HepG2 (cell line): ENCODE results near the gene CD19. TPM values are rescaled to one million over a fixed set of nuclear protein-coding genes. Genes with fewer than 3 reads are reported as not detected.

Source experiments
- ATAC-seq: fragments of 200-7000 bp; cut with Tn5 transposase; 3 replicates; pipeline ENCODE4 v1.9.1; 2020; ENCODE audit warnings: mild to moderate bottlenecking, moderate library complexity
- BruUV-seq: library from RNA; stranded (reverse); fragments of 400-500 nt; replicated peaks from 2 replicates; lab custom pipeline; 2021; lab: Mats Ljungman, UMichigan
- CTCF ChIA-PET: fragments of 300-600 bp; formaldehyde crosslinking; extraction: SDS; loops from one replicate; lab custom pipeline; 2021; ENCODE audit warnings: low total read pairs, inconsistent platforms, low intra/inter-chr PET ratio; lab: Yijun Ruan, JAX
- POLR2A ChIA-PET: fragments of 350-600 bp; sonication (Branson Sonifier 250); formaldehyde crosslinking; loops from one replicate; lab custom pipeline; 2020; ENCODE audit warnings: antibody characterized with exemption, inconsistent platforms; lab: Yijun Ruan, JAX
- DNase-seq: peaks from one replicate; pipeline ENCODE4 v3.0.0-alpha.2; 2015; ENCODE audit warnings: low spot score
- FAIRE-seq: peaks from 3 replicates; lab custom pipeline; 2011; peaks lifted over from hg19 to GRCh38; lab: Jason Lieb, UNC
- H2AFZ ChIP-seq: one replicate; pipeline ENCODE4 v1.6.1; 2011; ENCODE audit warnings: low read length, inconsistent platforms
- H3K27ac ChIP-seq: fragments of 300-600 bp; 3 replicates; pipeline ENCODE4 v1.8.0; 2011; ENCODE audit warnings: mixed run types, mild to moderate bottlenecking, mixed read lengths, low read length, inconsistent platforms; ENCODE audit not compliant: insufficient read depth; ENCODE audit errors: extremely low read length
- H3K27me3 ChIP-seq, 2 experiments: fragments of 200-600 bp in 1 of 2; 2 replicates in 1 of 2; 3 replicates in 1 of 2; pipeline versions ENCODE4 v1.6.0 to v1.8.0; 2011; ENCODE audit warnings: low read length in 2 of 2, mild to moderate bottlenecking in 2 of 2, moderate library complexity in 2 of 2, inconsistent platforms in 1 of 2; ENCODE audit not compliant: insufficient read depth in 2 of 2, control insufficient read depth in 1 of 2
- H3K36me3 ChIP-seq, 2 experiments: fragments of 200-600 bp in 1 of 2; replicated peaks in 1 of 2; 2 replicates in 1 of 2; 3 replicates in 1 of 2; pipeline versions ENCODE4 v1.5.1 to v1.8.0; 2011; ENCODE audit warnings: low read length in 2 of 2, inconsistent platforms in 1 of 2; ENCODE audit not compliant: insufficient read depth in 2 of 2, control insufficient read depth in 1 of 2
- H3K4me1 ChIP-seq: 2 replicates; pipeline ENCODE4 v1.5.1; 2012; ENCODE audit warnings: low read length, inconsistent platforms; ENCODE audit not compliant: insufficient read depth
- H3K4me2 ChIP-seq: 2 replicates; pipeline ENCODE4 v1.6.0; 2011; ENCODE audit warnings: low read depth, low read length, inconsistent platforms
- H3K4me3 ChIP-seq, 3 experiments: fragments of 200-600 bp in 1 of 3; sonication (generic), shearing (Covaris generic) in 1 of 3; replicated peaks in 1 of 3; 2 replicates each; pipeline ENCODE4 v1.5.1; 2011 to 2016; ENCODE audit warnings: low read length in 3 of 3, inconsistent platforms in 2 of 3, low read depth in 2 of 3, mild to moderate bottlenecking in 2 of 3, control low read depth in 1 of 3, mixed read lengths in 1 of 3; ENCODE audit not compliant: insufficient read depth in 1 of 3
- H3K79me2 ChIP-seq: one replicate; pipeline ENCODE4 v1.6.1; 2011; ENCODE audit warnings: low read length, inconsistent platforms; ENCODE audit not compliant: insufficient read depth
- H3K9ac ChIP-seq: 2 replicates; pipeline ENCODE4 v1.6.0; 2011; ENCODE audit warnings: mild to moderate bottlenecking, low read depth, low read length, inconsistent platforms; ENCODE audit not compliant: insufficient read depth
- H3K9me3 ChIP-seq: 2 replicates; pipeline ENCODE4 v1.5.1; 2012; ENCODE audit warnings: mild to moderate bottlenecking, low read length
- H4K20me1 ChIP-seq: 2 replicates; pipeline ENCODE4 v1.6.0; 2011; ENCODE audit warnings: inconsistent platforms, mild to moderate bottlenecking, low read length, moderate library complexity; ENCODE audit not compliant: insufficient read depth
- DNMT1 ChIP-seq: sonication (generic); formaldehyde crosslinking; IDR thresholded peaks from 2 replicates; pipeline ENCODE4 v1.5.1; 2020; ENCODE audit warnings: mild to moderate bottlenecking, missing genetic modification reagents
- SNAPC2 ChIP-seq: sonication (generic); formaldehyde crosslinking; IDR thresholded peaks from 2 replicates; pipeline ENCODE4 v1.8.1; 2022; ENCODE audit warnings: mild to moderate bottlenecking, missing genetic modification reagents
- TGIF2 ChIP-seq: IDR thresholded peaks from 2 replicates; pipeline ENCODE4 v1.6.1; 2016; ENCODE audit warnings: control low read depth, missing compliant biosample characterization
- ZMAT3 ChIP-seq: sonication (generic); formaldehyde crosslinking; conservative IDR thresholded peaks from 2 replicates; pipeline ENCODE4 v1.7.0; 2021; ENCODE audit warnings: missing genetic modification reagents
- ZNF367 ChIP-seq: sonication (generic); formaldehyde crosslinking; IDR thresholded peaks from 2 replicates; pipeline ENCODE4 v1.4.0; 2020; ENCODE audit warnings: missing genetic modification reagents, borderline replicate concordance
- ZNF562 ChIP-seq: sonication (generic); formaldehyde crosslinking; IDR thresholded peaks from 2 replicates; pipeline ENCODE4 v1.8.0; 2022; ENCODE audit warnings: missing genetic modification reagents, borderline replicate concordance
- ZNF678 ChIP-seq: sonication (generic); formaldehyde crosslinking; IDR thresholded peaks from 2 replicates; pipeline ENCODE4 v1.4.0; 2020; ENCODE audit warnings: mild to moderate bottlenecking, missing genetic modification reagents
- ZNF720 ChIP-seq: sonication (generic); formaldehyde crosslinking; IDR thresholded peaks from 2 replicates; pipeline ENCODE4 v1.4.0; 2020; ENCODE audit warnings: missing genetic modification reagents
- WGBS: methylation state at CpG from one replicate; pipeline ENCODE4 v1.1.6; 2017; ENCODE audit warnings: low lambda C conversion rate; 5-methylcytosine and 5-hydroxymethylcytosine counted together
- in situ Hi-C: cut with HindIII; loops from 2 replicates; pipeline ENCODE4 v1.10.0; 2017; ENCODE audit warnings: low pct_unique_long_range_greater_than_20kb; ENCODE audit not compliant: extremely low pct_ligation_motif_present
- intact Hi-C: fragments of 100-400 bp; cut with micrococcal nuclease; formaldehyde crosslinking; loops from one replicate; pipeline ENCODE4 v1.10.0; 2022; ENCODE audit not compliant: unreplicated experiment
- polyA plus RNA-seq, 8 experiments: library from polyadenylated mRNA; depleted of rRNA in 3 of 8; stranded (reverse) in 7 of 8; unstranded in 1 of 8; fragments of >200 nt; fragmentation: Illumina TruSeq in 4 of 8; extraction: Trizol in 4 of 8; gene quantifications; 2 replicates each; pipeline versions ENCODE4 v1.2.1 to v1.2.3, GENCODE V29; 2011 to 2016; ENCODE audit warnings: low read depth in 4 of 8, missing spikeins in 1 of 8, mixed read lengths in 1 of 8; ENCODE audit not compliant: insufficient read depth in 1 of 8
- total RNA-seq, 5 experiments: library from RNA; depleted of rRNA; stranded (reverse); fragments of >200 nt; fragmentation: Illumina TruSeq; extraction: Trizol; gene quantifications; 2 replicates each; pipeline ENCODE4 v1.2.3, GENCODE V29; 2016; ENCODE audit warnings: low read depth in 1 of 5
- TF ChIP-seq, protein P1 (sequence below): sonication (generic); formaldehyde crosslinking; IDR thresholded peaks from 2 replicates; pipeline ENCODE4 v1.4.0; 2020; ENCODE audit warnings: mild to moderate bottlenecking, low read depth, missing genetic modification reagents
- TF ChIP-seq, protein P2 (sequence below): sonication (generic); formaldehyde crosslinking; IDR thresholded peaks from 2 replicates; pipeline ENCODE4 v1.5.1; 2020; ENCODE audit warnings: mild to moderate bottlenecking, missing genetic modification reagents
- TF ChIP-seq, protein P3 (sequence below), 2 experiments: sonication (generic) in 1 of 2; formaldehyde crosslinking in 1 of 2; IDR thresholded peaks; 2 replicates each; pipeline versions ENCODE4 v1.4.0 to v1.6.1; 2018 to 2020; ENCODE audit warnings: missing genetic modification reagents in 2 of 2, borderline replicate concordance in 1 of 2, low read depth in 1 of 2, mild to moderate bottlenecking in 1 of 2, missing biosample characterization in 1 of 2
- TF ChIP-seq, protein P4 (sequence below): sonication (generic); formaldehyde crosslinking; IDR thresholded peaks from 2 replicates; pipeline ENCODE4 v1.8.0; 2022; ENCODE audit warnings: missing genetic modification reagents, mild to moderate bottlenecking, borderline replicate concordance
- TF ChIP-seq, protein P5 (sequence below): sonication (generic); formaldehyde crosslinking; IDR thresholded peaks from 2 replicates; pipeline ENCODE4 v1.9.0; 2021; ENCODE audit warnings: missing genetic modification reagents, borderline replicate concordance

Gene CD19
- total and polyA plus RNA-seq, 2 of the 13 experiments (the other 11 are each of a cell fraction or from before 2014, with no cell fraction given): 0.55 to 1.1 TPM

DNA sequence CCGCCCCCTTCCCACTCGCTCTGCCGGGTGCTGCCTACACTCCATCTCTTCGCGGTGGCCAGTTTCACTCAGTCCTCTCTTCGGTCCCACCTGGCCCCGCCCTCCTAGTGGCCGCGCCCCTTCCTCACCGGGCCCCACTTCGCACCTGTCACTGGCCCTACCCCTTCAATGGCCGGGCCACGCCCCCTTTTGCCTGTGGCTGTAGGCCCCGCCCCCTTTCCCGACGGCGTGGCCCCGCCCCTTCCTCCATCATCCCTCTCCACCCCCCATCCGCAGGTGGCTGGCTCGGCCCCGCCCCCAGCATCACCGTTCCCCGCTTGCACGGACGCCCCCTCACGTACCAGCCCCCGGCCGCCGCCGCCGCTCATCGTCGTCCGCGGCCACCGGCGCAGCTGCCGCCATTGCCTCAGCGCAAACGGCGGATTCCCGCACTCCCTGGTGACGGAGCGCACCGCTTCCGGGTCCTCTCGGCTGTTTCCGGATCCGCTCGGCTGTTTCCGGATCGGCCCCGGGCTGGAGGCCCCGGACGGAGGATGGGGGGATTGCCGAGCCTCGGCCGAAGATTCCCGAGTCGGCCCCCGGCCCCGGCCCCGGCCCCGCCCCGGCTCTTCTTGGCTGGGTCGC lies 6.9 kb upstream of the CD19 start, which contains the start of gene RABEP2:
RABEP2 (minus strand) TSS at position 477 of the 624 bp plus-strand sequence; CDS start at position 402, 75 bp downstream.
- intact Hi-C loops (loop anchor here (5.0 kb wide), 2 partner anchors 38 to 78 kb away; partner anchors contain the start of gene TUFM), in situ Hi-C loops (no loop called here)
- peak within 1 kb of the TSS; percentile 84 to 99 (median 87) for H3K4me3 ChIP-seq
- DNase-seq (peak; percentile 86), ATAC-seq (peak; percentile 85), FAIRE-seq (no peak)
- H3K27ac ChIP-seq: peak within 1 kb of the TSS; percentile 89
- peaks cover 71% of the 10 kb centered on the region for H3K4me1 ChIP-seq
- peaks cover 0 to under 1% of the 10 kb centered on the region in 2 experiments; a peak in 2 of 5 replicates for H3K36me3 ChIP-seq
- peak within 1 kb of the TSS; percentile 98 for H3K4me2 ChIP-seq
- no peaks in the 10 kb centered on the region for H3K79me2 ChIP-seq
- H2AFZ ChIP-seq: no peak within 1 kb of the TSS
- ChIA-PET CTCF (interaction anchor here (3.9 kb wide), 1 partner anchor 21 kb away, joined by 8 read pairs; no protein-coding TSS in a partner anchor), POLR2A (interaction anchor here (0.5 to 5.7 kb wide), 9 partner anchors 8 to 103 kb away, joined by 3 to 77 read pairs (median 11); partner anchors contain the start of genes ATXN2L, NFATC2IP, SH2B1 and TUFM)
- no TSS peak for BruUV-seq
- no peaks in the 10 kb centered on the region for H3K27me3 ChIP-seq
- peak within 1 kb of the TSS; percentile 82 for H3K9ac ChIP-seq
- WGBS: 1% methylated on average over 60 of the region's 66 CpGs
- no peaks in the 10 kb centered on the region; the same call in 1 of the 2 replicates for H4K20me1 ChIP-seq
- no peaks in the 10 kb centered on the region for H3K9me3 ChIP-seq
- no peak for TF ChIP-seq ZNF562 (CRISPR knock-in tag)
- TF ChIP-seq ZMAT3 (CRISPR knock-in tag): no peak; the same call in 1 of the 2 replicates
- TF ChIP-seq, protein P1, sequence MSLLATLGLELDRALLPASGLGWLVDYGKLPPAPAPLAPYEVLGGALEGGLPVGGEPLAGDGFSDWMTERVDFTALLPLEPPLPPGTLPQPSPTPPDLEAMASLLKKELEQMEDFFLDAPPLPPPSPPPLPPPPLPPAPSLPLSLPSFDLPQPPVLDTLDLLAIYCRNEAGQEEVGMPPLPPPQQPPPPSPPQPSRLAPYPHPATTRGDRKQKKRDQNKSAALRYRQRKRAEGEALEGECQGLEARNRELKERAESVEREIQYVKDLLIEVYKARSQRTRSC (CRISPR knock-in tag): 0 out of 2 replicates have a peak, but pooled peaks have one; percentile 25
- TF ChIP-seq, protein P2, sequence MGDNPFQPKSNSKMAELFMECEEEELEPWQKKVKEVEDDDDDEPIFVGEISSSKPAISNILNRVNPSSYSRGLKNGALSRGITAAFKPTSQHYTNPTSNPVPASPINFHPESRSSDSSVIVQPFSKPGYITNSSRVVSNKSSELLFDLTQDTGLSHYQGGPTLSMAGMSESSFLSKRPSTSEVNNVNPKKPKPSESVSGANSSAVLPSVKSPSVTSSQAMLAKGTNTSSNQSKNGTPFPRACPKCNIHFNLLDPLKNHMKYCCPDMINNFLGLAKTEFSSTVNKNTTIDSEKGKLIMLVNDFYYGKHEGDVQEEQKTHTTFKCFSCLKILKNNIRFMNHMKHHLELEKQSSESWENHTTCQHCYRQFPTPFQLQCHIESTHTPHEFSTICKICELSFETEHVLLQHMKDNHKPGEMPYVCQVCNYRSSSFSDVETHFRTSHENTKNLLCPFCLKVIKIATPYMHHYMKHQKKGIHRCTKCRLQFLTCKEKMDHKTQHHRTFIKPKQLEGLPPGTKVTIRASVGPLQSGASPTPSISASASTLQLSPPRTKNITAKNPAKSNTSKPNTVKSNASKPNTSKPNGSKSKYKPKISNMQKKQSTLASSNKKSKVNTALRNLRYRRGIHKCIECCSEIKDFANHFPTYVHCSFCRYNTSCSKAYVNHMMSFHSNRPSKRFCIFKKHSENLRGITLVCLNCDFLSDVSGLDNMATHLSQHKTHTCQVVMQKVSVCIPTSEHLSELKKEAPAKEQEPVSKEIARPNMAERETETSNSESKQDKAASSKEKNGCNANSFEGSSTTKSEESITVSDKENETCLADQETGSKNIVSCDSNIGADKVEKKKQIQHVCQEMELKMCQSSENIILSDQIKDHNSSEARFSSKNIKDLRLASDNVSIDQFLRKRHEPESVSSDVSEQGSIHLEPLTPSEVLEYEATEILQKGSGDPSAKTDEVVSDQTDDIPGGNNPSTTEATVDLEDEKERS (CRISPR knock-in tag): peak; percentile 23; the same call in 1 of the 2 replicates
- no peak; the same call in 1 of the 2 replicates for TF ChIP-seq ZNF678 (CRISPR knock-in tag)
- peak; percentile 84 for TF ChIP-seq DNMT1 (CRISPR knock-in tag)
- no peak for TF ChIP-seq TGIF2 (CRISPR knock-in tag)
- TF ChIP-seq SNAPC2 (CRISPR knock-in tag): no peak
- no peak for TF ChIP-seq ZNF720 (CRISPR knock-in tag)
- TF ChIP-seq, protein P3, sequence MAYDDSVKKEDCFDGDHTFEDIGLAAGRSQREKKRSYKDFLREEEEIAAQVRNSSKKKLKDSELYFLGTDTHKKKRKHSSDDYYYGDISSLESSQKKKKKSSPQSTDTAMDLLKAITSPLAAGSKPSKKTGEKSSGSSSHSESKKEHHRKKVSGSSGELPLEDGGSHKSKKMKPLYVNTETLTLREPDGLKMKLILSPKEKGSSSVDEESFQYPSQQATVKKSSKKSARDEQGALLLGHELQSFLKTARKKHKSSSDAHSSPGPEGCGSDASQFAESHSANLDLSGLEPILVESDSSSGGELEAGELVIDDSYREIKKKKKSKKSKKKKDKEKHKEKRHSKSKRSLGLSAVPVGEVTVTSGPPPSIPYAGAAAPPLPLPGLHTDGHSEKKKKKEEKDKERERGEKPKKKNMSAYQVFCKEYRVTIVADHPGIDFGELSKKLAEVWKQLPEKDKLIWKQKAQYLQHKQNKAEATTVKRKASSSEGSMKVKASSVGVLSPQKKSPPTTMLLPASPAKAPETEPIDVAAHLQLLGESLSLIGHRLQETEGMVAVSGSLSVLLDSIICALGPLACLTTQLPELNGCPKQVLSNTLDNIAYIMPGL (CRISPR knock-in tag; IDR thresholded peaks at IDR 0.05; ENCODE audit: borderline replicate concordance in 1 of 2, low read depth in 1 of 2): no peak; a peak in 1 of 4 replicates
- TF ChIP-seq, protein P4, sequence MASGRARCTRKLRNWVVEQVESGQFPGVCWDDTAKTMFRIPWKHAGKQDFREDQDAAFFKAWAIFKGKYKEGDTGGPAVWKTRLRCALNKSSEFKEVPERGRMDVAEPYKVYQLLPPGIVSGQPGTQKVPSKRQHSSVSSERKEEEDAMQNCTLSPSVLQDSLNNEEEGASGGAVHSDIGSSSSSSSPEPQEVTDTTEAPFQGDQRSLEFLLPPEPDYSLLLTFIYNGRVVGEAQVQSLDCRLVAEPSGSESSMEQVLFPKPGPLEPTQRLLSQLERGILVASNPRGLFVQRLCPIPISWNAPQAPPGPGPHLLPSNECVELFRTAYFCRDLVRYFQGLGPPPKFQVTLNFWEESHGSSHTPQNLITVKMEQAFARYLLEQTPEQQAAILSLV (CRISPR knock-in tag): peak; percentile 63
- TF ChIP-seq ZNF367 (CRISPR knock-in tag): no peak
- TF ChIP-seq, protein P5, sequence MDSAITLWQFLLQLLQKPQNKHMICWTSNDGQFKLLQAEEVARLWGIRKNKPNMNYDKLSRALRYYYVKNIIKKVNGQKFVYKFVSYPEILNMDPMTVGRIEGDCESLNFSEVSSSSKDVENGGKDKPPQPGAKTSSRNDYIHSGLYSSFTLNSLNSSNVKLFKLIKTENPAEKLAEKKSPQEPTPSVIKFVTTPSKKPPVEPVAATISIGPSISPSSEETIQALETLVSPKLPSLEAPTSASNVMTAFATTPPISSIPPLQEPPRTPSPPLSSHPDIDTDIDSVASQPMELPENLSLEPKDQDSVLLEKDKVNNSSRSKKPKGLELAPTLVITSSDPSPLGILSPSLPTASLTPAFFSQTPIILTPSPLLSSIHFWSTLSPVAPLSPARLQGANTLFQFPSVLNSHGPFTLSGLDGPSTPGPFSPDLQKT (CRISPR knock-in tag): no peak
